Lower lobe of right lung (tissue), 2 donors: ENCODE measurements around the gene IKZF1. TPM values are rescaled to one million over a fixed set of nuclear protein-coding genes. Genes with fewer than 3 reads are reported as not detected.
A peak's percentile ranks its signal among the peaks of the same experiment; 100 is the strongest.

Experiments
- ATAC-seq, 2 donors: fragments of 200-7000 bp; cut with Tn5 transposase; one replicate each; pipeline ENCODE4 v1.9.1; 2020 to 2022; ENCODE audit warnings: mild to moderate bottlenecking in 2 of 2, moderate library complexity in 2 of 2
- DNase-seq: peaks from one replicate; pipeline ENCODE4 v3.0.0-alpha.2; 2020
- H3K27ac ChIP-seq: fragments of 200-600 bp; one replicate; pipeline ENCODE4 v1.8.0; 2022
- H3K27me3 ChIP-seq: fragments of 200-600 bp; one replicate; pipeline ENCODE4 v1.8.0; 2022; ENCODE audit warnings: low read depth
- H3K36me3 ChIP-seq: fragments of 200-600 bp; one replicate; pipeline ENCODE4 v1.8.0; 2022; ENCODE audit warnings: mild to moderate bottlenecking
- H3K4me1 ChIP-seq: fragments of 200-600 bp; one replicate; pipeline ENCODE4 v1.8.0; 2022
- H3K4me3 ChIP-seq: fragments of 200-600 bp; one replicate; pipeline ENCODE4 v1.8.0; 2022; ENCODE audit warnings: mild to moderate bottlenecking
- H3K9me3 ChIP-seq: fragments of 200-600 bp; one replicate; pipeline ENCODE4 v1.8.0; 2022
- intact Hi-C: fragments of 100-400 bp; cut with DNase I; formaldehyde crosslinking; loops from one replicate; pipeline ENCODE4 v1.11.0; 2022
- total RNA-seq: library from RNA; stranded (reverse); fragmentation: NEBNext Ultra II Directional; extraction: Animal tissue kit (Norgen Biotek cat#: 25700); gene quantifications from one replicate; pipeline ENCODE4 v1.2.1, GENCODE V29; 2021
- TF ChIP-seq, protein P1 (sequence below): fragments of 200-600 bp; IDR thresholded peaks from one replicate; pipeline ENCODE4 v1.8.0; 2022; ENCODE audit warnings: antibody characterized with exemption, mild to moderate bottlenecking
- donor health status: DM: no; HTN: yes; CAD: no; lungs with severe emphysema.

IKZF1 gene
- total RNA-seq, 1 donor from 2014 or later, result 61.9 TPM

DNA sequence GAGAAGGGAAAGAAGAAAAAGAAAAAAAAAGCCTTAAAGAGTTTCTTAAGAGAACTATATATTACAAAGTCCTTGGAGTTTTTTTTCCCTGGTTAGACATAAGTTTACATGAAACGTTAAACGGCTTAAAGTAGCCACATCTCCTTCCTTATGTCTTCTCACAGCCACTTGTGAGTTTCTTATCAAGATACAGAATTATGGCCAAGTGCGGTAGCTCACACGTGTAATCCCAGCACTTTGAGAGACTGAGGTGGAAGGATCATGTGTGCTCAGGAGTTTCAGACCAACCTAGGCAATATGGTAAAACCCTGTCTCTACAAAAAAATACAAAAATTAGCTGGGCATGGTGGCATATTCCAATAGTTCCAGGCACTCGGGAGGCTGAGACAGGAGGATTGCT, 54.3 kb downstream of the IKZF1 start:
- DNase-seq, result no peak
- Histone ChIP-seq H3K36me3 (peaks cover 1% of the 10 kb centered on the region), H3K27ac (no peak overlapping the region), H3K9me3 (no peaks in the 10 kb centered on the region), H3K4me3 (no peak overlapping the region), H3K27me3 (no peaks in the 10 kb centered on the region), H3K4me1 (peaks cover 30% of the 10 kb centered on the region)
- ATAC-seq, result no peak
- intact Hi-C loops, result no loop called here
- TF ChIP-seq, protein P1, sequence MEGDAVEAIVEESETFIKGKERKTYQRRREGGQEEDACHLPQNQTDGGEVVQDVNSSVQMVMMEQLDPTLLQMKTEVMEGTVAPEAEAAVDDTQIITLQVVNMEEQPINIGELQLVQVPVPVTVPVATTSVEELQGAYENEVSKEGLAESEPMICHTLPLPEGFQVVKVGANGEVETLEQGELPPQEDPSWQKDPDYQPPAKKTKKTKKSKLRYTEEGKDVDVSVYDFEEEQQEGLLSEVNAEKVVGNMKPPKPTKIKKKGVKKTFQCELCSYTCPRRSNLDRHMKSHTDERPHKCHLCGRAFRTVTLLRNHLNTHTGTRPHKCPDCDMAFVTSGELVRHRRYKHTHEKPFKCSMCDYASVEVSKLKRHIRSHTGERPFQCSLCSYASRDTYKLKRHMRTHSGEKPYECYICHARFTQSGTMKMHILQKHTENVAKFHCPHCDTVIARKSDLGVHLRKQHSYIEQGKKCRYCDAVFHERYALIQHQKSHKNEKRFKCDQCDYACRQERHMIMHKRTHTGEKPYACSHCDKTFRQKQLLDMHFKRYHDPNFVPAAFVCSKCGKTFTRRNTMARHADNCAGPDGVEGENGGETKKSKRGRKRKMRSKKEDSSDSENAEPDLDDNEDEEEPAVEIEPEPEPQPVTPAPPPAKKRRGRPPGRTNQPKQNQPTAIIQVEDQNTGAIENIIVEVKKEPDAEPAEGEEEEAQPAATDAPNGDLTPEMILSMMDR, result no peak

DNA sequence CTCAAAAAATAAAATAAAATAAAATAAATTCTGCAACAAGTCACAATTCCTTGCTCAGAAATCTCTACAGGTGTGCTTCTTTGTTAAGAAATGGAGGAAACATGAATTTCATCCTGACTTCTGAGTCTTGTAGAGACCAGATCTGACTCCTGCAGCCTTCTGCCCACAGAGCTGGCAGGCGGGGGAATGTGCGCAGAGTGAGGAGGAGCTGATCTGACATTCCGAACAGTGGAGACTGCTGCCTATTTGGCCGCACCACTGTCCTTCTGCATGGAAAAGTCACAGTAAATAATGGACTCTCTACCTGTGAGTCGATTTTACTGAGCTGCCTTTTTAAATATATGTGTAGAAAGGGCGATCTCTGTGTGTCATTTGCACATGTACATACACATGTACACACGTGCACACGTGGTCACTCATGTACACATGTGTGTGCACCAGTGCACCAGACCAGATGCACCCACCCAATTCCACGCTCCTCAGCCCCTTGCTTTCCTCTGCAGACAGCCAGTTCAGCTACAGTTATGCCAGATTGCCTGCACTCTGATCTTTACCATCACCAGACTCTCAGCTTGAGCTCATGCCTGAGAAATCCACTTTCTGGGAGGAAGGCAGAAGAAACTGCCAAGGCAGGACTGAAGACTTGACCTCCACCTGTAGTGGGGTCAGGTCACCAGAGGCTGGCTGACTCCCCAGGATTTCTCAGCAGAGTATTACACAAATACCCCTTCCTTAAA, 54.9 kb downstream of the IKZF1 start:
- ATAC-seq, result no peak
- peak overlapping the region; percentile 31 for H3K27ac ChIP-seq
- no peak for DNase-seq
- H3K9me3 ChIP-seq, result no peaks in the 10 kb centered on the region
- no peaks in the 10 kb centered on the region for H3K27me3 ChIP-seq
- H3K4me1 ChIP-seq, result peaks cover 30% of the 10 kb centered on the region
- H3K36me3 ChIP-seq, result no peaks in the 10 kb centered on the region
- TF ChIP-seq, protein P1, result no peak
- intact Hi-C loops, result no loop called here
- no peak overlapping the region for H3K4me3 ChIP-seq

DNA sequence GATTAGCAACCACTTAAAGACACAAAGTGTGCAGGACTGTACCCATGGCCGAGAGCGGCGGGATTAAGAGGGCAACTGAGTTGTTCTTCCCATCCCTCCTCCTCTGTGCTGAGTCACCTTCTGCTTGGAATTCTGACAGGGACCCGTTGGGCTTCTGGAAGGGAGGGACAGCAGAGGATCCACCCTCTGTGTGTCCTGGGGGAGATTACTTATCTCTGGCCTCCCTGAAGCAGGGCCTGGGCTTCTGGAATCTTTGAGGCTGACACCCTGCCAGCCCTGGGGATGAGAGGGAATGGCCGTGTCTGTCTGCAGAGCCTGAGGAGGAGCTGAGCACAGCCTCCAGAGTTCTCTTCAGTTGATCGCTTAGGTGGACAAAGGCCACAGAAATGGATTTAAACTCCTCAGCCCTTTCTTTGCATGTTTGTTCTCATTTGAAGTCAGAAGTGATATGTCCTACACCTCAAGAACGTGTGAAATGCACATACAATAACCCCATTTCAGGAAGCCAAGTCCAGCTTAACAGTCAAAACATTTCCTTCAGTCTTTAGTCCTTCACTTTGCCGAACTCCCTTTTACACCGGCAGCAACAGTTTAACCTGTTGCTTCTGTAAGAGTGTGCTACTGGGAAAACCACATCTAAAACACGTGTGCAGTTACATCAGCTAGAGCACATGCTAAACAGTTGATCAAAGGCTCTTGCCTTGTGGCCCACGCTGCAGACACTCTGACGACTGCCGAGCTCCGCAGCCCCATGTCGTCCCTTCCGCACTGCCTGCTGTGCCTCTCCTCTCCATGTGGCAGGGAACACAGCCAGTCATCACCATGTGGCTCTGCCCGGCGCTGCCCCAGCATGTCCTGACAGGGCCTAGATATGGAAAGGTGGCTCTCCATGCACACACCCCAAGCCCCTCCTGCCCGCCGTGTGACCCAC, 55.7 kb downstream of the IKZF1 start:
- TF ChIP-seq, protein P1, result no peak
- peak; percentile 15 to 29 for ATAC-seq
- Histone ChIP-seq H3K9me3 (no peaks in the 10 kb centered on the region), H3K27ac (peak overlapping the region; percentile 31), H3K36me3 (no peaks in the 10 kb centered on the region), H3K4me1 (peaks cover 30% of the 10 kb centered on the region), H3K4me3 (no peak overlapping the region), H3K27me3 (no peaks in the 10 kb centered on the region)
- intact Hi-C loops, result no loop called here
- no peak for DNase-seq

DNA sequence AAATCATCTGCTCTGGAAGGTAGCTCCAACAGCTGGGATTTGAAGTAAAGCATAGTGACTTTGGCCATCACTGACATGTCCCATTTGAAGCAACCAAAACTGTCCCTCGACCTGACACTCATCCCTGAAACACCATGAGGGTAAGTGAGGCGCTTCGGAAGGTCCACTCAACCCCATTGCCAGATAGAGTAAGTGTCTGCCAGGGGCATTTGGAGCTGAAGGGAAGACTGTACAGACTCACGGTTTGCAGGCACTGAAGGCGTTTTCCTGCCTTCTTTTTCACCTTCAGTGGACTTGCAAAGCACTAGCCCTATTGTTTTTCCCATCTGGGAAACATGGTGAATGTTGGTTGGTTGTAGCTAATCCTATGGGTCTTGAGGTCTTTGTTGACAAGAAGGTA, 57.6 kb downstream of the IKZF1 start:
- no peak overlapping the region for H3K27ac ChIP-seq

DNA sequence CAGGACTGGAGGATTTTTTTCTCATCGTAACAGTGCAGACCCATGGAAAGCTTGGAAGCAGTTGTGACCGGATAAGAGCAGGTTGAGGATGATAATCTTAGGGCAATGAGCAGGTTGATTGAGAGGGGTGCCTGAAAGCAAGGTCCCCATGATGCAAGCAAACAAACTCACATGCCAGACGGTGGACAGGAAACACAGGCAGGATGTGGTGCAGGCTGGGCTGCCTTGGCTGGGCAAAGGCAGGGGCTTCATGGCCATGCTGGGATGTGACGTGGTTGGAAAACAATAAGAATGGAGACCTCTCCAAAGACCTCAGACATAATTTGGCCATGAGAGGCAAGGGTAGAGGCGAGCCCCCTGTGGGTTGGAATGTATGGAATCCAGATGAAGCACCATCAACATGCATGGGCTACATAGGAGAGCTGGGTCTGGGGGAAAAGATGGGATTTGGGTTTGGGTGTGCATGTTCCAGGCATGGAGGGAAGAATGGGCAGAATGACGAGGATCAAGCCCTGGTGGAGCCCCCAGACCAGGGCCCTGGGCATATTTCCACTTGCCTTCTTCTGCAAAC, 58.3 kb downstream of the IKZF1 start:
- TF ChIP-seq, protein P1, result no peak
- no peak for DNase-seq
- intact Hi-C loops, result no loop called here
- H3K9me3 ChIP-seq, result no peaks in the 10 kb centered on the region
- H3K36me3 ChIP-seq, result no peaks in the 10 kb centered on the region
- peaks cover 26% of the 10 kb centered on the region for H3K4me1 ChIP-seq
- H3K27me3 ChIP-seq, result no peaks in the 10 kb centered on the region
- H3K27ac ChIP-seq, result no peak overlapping the region
- no peak overlapping the region for H3K4me3 ChIP-seq
- no peak for ATAC-seq

More for the DNA sequence above, 57.6 kb downstream of the IKZF1 start:
- no peak for DNase-seq
- TF ChIP-seq, protein P1, result no peak
- Histone ChIP-seq H3K4me3 (no peak overlapping the region), H3K4me1 (peaks cover 30% of the 10 kb centered on the region), H3K36me3 (no peaks in the 10 kb centered on the region), H3K9me3 (no peaks in the 10 kb centered on the region), H3K27me3 (no peaks in the 10 kb centered on the region)
- intact Hi-C loops, result no loop called here
- ATAC-seq, result no peak
